Fibroblast of the aortic adventitia (primary cell): ENCODE measurements around the gene NUP98. TPM values are rescaled to one million over a fixed set of nuclear protein-coding genes. Genes with fewer than 3 reads are reported as not detected.
A peak's percentile ranks its signal among the peaks of the same experiment; 100 is the strongest.

ENCODE experiments used
- DNase-seq: peaks from one replicate; pipeline ENCODE4 v3.0.0-alpha.2; 2010; ENCODE audit warnings: low read depth
- H3K4me3 ChIP-seq: 2 replicates; pipeline ENCODE4 v1.5.1; 2011; ENCODE audit warnings: low read depth, mild to moderate bottlenecking, control low read depth, low read length, moderate library complexity
- CTCF ChIP-seq: IDR thresholded peaks from 2 replicates; pipeline ENCODE4 v1.5.1; 2011; ENCODE audit warnings: mild to moderate bottlenecking, low read length, control low read depth, inconsistent platforms; ENCODE audit not compliant: insufficient read depth
- total RNA-seq: library from RNA; depleted of rRNA; stranded (reverse); fragments of >200 nt; gene quantifications from 2 replicates; pipeline ENCODE4 v1.2.3, GENCODE V29; 2012; ENCODE audit warnings: low replicate concordance

The NUP98 gene
- total RNA-seq, 1 donor, result 123 TPM

DNA sequence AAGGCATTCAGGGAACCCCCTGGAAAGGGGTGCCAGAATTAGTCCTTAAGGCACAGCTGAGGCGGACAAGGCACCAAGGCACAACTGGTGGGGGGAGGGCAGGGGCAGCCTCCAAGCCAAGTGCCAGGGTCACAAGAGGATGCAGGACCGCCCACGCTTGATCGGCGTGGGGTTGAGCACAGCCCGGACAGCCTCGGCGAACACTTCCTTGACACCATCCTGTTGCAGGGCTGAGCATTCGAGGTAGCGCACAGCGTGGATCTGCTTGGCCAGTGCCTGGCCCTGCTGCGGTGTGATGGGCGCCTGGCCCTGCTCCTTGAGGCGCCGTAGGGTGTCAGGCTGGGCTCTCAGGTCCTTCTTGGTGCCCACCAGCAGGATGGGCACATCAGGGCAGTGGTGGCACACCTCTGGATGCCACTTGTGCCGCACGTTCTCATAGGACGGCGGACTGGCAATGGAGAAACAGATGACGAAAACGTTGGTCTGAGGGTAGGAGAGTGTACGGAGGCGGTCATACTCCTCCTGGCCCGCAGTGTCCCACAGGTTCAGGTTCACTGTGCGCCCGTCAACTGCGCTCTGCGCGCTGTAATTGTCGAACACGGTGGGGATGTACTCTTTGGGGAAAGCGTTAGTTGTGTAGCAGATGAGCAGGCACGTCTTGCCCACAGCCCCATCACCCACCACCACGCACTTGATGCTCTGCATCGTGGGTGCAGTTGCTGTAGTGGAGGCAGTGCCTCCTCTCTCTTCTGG is 30.3 kb upstream of the NUP98 start:
- DNase-seq, result no peak
- TF ChIP-seq CTCF, result no peak
- H3K4me3 ChIP-seq, result no peak overlapping the region

- TF ChIP-seq CTCF, result no peak
- no peak for DNase-seq
- H3K4me3 ChIP-seq, result no peak overlapping the region
Measured at GRCh38 chr11:3826721-3827120, 29.4 kb upstream of the NUP98 start.

GRCh38 chr11:3825473-3826154 is 28.3 kb upstream of the NUP98 start:
- TF ChIP-seq CTCF, result no peak
- no peak for DNase-seq
- no peak overlapping the region for H3K4me3 ChIP-seq

DNA sequence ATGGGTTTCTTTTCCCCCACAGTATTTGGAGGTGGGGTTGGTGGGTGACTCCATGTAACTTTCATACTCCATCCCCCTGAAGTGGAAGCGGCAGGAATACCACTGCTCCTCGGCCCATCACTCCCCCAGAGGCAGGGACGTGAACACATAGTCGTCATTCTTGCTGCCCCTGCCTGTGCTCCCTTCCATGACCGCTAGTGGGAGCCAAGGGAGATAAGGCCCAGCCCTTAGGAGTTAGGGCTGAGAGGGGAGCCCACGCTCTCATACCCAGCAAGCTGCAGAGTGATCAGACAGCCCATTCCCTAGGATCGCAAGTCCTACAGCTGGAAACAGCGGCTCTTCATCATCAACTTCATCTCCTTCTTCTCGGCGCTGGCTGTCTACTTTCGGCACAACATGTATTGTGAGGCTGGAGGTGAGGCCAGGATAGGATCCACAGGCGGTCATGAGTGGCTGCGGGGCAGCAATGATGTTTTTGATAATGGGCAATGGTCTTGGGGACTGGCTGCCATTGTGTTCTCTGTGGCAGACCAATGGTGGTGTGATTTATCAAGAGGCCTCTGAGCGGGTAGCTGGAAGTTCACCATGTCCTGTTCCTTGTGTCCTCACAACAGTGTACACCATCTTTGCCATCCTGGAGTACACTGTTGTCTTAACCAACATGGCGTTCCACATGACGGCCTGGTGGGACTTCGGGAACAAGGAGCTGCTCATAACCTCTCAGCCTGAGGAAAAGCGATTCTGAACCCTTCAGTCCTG is 27.5 kb upstream of the NUP98 start:
- H3K4me3 ChIP-seq, result no peak overlapping the region
- DNase-seq, result peak; percentile 16
- TF ChIP-seq CTCF, result peak; percentile 54

DNA sequence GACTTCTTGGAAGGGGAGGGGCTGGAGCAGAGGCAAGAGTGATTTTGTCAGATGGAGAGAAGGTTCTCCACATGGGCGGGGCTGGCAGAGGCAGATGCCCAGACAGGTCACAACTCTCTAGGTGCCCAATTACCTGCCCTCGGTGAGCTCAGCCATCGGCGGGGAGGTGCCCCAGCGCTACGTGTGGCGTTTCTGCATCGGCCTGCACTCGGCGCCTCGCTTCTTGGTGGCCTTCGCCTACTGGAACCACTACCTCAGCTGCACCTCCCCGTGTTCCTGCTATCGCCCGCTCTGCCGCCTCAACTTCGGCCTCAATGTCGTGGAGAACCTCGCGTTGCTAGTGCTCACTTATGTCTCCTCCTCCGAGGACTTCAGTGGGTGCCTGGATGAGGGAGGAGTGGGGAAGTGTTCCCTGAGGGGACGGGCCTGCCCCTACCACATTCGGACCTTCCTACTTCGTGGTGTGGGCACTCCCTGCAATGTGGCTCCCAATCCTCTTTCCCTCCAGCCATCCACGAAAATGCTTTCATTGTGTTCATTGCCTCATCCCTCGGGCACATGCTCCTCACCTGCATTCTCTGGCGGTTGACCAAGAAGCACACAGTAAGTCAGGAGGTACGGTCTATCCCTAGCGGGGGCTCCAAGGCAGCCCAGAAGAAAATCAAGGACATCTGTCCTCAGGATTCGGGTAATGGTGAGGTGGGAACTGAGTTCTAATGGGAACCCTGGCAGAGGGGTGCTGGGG is 26.6 kb upstream of the NUP98 start:
- no peak overlapping the region for H3K4me3 ChIP-seq
- TF ChIP-seq CTCF, result no peak
- no peak for DNase-seq

DNA sequence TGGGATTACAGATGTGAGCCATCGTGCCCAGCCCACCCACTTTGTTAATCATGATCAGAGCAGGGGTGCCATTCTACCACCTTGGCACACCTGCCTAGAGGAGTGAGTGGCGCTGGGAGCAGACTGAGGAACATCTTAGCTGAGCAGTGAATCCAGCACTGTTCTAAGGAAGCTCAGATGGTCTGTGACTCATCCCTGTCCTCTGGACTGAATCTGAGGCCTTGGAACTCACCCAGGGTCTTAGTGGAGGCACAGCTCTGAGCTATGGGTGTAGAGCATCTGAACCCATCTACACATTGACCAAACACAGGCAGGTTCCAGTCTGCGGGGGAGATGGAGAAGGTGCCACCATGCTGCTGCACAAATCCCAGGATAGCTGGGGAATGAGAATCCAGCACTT is 25.9 kb upstream of the NUP98 start:
- no peak overlapping the region for H3K4me3 ChIP-seq
- no peak for TF ChIP-seq CTCF
- peak; percentile 76 for DNase-seq
